Pancreas (tissue), 10 donors: Measurements from ENCODE around the gene GABBR1. TPM values are rescaled to one million over a fixed set of nuclear protein-coding genes. Genes with fewer than 3 reads are reported as not detected.

Experiments used
- ATAC-seq, 4 donors: fragments of 200-7000 bp; cut with Tn5 transposase; one replicate each; pipeline versions ENCODE4 v1.8.0 to v1.9.1; 2020; ENCODE audit warnings: mild to moderate bottlenecking in 4 of 4, moderate library complexity in 4 of 4
- DNase-seq, 6 donors: peaks; one replicate each; pipeline ENCODE4 v3.0.0-alpha.2; 2020
- FAIRE-seq: peaks from 2 replicates; lab custom pipeline; 2012; peaks lifted over from hg19 to GRCh38; lab: Jason Lieb, UNC
- H3K27ac ChIP-seq, 4 donors: fragments of 200-600 bp; sonication (generic); 1 replicate in 3 of 4; 2 replicates in 1 of 4; pipeline versions ENCODE4 v1.5.0 to v1.8.0; 2020
- H3K27me3 ChIP-seq, 4 donors: fragments of 200-600 bp; one replicate each; pipeline ENCODE4 v1.8.0; 2021
- H3K36me3 ChIP-seq, 3 donors: fragments of 200-600 bp; sonication (generic) in 1 of 3; one replicate each; pipeline versions ENCODE4 v1.5.0 to v1.8.0; 2020 to 2021
- H3K4me1 ChIP-seq, 3 donors: fragments of 200-600 bp; one replicate each; pipeline ENCODE4 v1.8.0; 2021
- H3K4me3 ChIP-seq, 4 donors: fragments of 200-600 bp; sonication (generic) in 2 of 4; one replicate each; pipeline versions ENCODE4 v1.5.0 to v1.8.0; 2020 to 2021
- H3K9me3 ChIP-seq, 4 donors: fragments of 200-600 bp; one replicate each; pipeline ENCODE4 v1.8.0; 2021
- WGBS, 2 donors: extraction: QIAGEN DNeasy Blood & Tissue Kit; methylation state at CpG; one replicate each; pipeline ENCODE4 v1.1.7; 2013; 5-methylcytosine and 5-hydroxymethylcytosine counted together
- intact Hi-C, 3 donors: fragments of 100-400 bp; cut with DNase I; formaldehyde crosslinking; loops; one replicate each; pipeline versions ENCODE4 v1.11.1 to v1.14.2; 2022
- polyA plus RNA-seq, 2 donors: library from polyadenylated mRNA; stranded (reverse); fragments of 200-250 nt; gene quantifications; one replicate each; pipeline ENCODE4 v1.2.3, GENCODE V29; 2013
- total RNA-seq, 6 donors: library from RNA; stranded (reverse); fragmentation: NEBNext Ultra II Directional in 4 of 6; extraction: Animal tissue kit (Norgen Biotek cat#: 25700) in 4 of 6; gene quantifications; one replicate each; pipeline versions ENCODE4 v1.2.1 to v1.2.4, GENCODE V29; 2021 to 2023
- TF ChIP-seq, protein P1 (sequence below), 4 donors: fragments of 200-600 bp; sonication (generic) in 3 of 4; IDR thresholded peaks; one replicate each; pipeline versions ENCODE4 v1.5.0 to v1.8.0; 2021; ENCODE audit warnings: antibody characterized with exemption in 4 of 4
- donor health status: healthy with polysubstance abuse.
- donor health status: DM: no; HTN: no; CAD: no; lungs with moderate emphysema.
- donor health status: DM: no; HTN: no; CAD: no.
- donor health status: control.
- donor health status: control.
- donor health status: Bipolar disorder and iron deficiency.
- donor health status: DM: yes; HTN: yes; CAD: no.
- donor health status: DM: no; HTN: no; CAD: no.
- donor health status: DM: no; HTN: no; CAD: no.
- donor health status: DM: yes; HTN: yes; CAD: no.

Gene GABBR1
- total and polyA plus RNA-seq, 8 donors, result 5.2 to 26.7 (median 8.7) TPM

DNA sequence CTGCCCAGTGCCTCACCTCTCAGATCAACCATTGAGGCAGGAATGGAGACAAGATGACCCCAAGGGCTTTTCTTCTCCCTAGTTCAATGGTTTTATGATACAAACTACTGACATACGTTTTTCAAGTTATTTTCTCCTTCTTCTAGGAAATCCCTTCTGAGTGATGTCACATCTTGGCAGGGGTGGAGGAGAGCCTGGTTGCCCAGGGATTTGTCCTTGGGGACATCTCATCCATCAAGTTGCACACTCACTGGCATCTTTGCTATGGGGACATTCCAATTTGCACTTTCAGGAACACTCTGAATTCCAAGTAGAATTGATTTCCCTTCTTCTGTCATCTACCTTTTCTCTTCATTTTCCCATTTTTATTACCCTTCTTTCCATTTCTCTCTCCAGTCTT lies 38.0 kb upstream of the GABBR1 start:
- no peak for DNase-seq
- TF ChIP-seq, protein P1, sequence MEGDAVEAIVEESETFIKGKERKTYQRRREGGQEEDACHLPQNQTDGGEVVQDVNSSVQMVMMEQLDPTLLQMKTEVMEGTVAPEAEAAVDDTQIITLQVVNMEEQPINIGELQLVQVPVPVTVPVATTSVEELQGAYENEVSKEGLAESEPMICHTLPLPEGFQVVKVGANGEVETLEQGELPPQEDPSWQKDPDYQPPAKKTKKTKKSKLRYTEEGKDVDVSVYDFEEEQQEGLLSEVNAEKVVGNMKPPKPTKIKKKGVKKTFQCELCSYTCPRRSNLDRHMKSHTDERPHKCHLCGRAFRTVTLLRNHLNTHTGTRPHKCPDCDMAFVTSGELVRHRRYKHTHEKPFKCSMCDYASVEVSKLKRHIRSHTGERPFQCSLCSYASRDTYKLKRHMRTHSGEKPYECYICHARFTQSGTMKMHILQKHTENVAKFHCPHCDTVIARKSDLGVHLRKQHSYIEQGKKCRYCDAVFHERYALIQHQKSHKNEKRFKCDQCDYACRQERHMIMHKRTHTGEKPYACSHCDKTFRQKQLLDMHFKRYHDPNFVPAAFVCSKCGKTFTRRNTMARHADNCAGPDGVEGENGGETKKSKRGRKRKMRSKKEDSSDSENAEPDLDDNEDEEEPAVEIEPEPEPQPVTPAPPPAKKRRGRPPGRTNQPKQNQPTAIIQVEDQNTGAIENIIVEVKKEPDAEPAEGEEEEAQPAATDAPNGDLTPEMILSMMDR (IDR thresholded peaks at IDR 0.05), result no peak
- intact Hi-C loops, result no loop called here
- H3K27ac ChIP-seq, result no peak overlapping the region
- ATAC-seq, result no peak
- H3K4me3 ChIP-seq, result no peak overlapping the region
- H3K4me1 ChIP-seq, result no peaks in the 10 kb centered on the region
- no peaks in the 10 kb centered on the region for H3K9me3 ChIP-seq
- no peaks in the 10 kb centered on the region for H3K36me3 ChIP-seq
- no peaks in the 10 kb centered on the region for H3K27me3 ChIP-seq
- no peak for FAIRE-seq
- 5 to 9% methylated on average over 1 of the region's 1 CpG for WGBS, 2 donors

DNA sequence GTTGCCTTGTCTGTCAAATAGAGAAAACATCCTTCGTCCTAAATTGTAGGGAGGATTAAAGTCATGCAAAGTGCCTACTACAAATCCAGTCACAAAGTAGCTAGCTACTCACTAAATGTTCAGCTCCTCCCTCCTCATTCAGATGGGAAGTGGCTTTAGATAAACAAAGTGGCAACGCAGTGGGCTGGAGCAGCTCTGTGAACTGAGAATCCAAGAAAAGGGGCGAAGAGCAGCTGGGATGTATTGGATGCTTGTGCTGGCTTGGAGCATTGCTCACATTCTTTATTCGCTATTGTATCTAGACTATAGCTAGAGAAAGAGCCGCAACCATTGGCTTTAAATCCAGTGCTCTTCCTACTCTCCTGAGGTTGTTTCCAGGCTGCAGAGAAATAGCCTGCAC lies 34.2 kb upstream of the GABBR1 start:
- DNase-seq, result no peak
- H3K9me3 ChIP-seq, result no peaks in the 10 kb centered on the region
- H3K27ac ChIP-seq, result no peak overlapping the region
- no peaks in the 10 kb centered on the region for H3K4me1 ChIP-seq
- intact Hi-C loops, result no loop called here
- 39 to 43% methylated on average over 5 of the region's 5 CpGs for WGBS, 2 donors
- H3K27me3 ChIP-seq, result peaks cover 0 to 8% (median 0%) of the 10 kb centered on the region in 4 donors
- TF ChIP-seq, protein P1 (IDR thresholded peaks at IDR 0.05), result no peak
- no peak for FAIRE-seq
- H3K4me3 ChIP-seq, result no peak overlapping the region
- H3K36me3 ChIP-seq, result no peaks in the 10 kb centered on the region
- no peak for ATAC-seq

DNA sequence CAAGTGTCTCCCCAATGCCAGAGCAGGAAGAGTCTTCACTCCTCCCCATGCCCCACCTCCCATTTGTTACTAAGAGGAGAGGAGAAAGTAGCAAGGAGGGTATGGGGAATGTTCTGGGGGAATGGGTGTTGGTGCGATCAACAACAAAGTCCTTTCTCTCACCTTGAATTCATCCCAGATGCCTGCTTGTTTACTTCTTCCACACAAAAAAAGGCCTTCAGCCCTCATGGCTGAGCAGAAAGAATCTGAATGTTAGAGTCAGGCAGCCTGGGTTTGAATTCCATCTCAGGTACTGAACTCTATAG lies 33.8 kb upstream of the GABBR1 start:
- ATAC-seq, result no peak
- intact Hi-C loops, result no loop called here

DNA sequence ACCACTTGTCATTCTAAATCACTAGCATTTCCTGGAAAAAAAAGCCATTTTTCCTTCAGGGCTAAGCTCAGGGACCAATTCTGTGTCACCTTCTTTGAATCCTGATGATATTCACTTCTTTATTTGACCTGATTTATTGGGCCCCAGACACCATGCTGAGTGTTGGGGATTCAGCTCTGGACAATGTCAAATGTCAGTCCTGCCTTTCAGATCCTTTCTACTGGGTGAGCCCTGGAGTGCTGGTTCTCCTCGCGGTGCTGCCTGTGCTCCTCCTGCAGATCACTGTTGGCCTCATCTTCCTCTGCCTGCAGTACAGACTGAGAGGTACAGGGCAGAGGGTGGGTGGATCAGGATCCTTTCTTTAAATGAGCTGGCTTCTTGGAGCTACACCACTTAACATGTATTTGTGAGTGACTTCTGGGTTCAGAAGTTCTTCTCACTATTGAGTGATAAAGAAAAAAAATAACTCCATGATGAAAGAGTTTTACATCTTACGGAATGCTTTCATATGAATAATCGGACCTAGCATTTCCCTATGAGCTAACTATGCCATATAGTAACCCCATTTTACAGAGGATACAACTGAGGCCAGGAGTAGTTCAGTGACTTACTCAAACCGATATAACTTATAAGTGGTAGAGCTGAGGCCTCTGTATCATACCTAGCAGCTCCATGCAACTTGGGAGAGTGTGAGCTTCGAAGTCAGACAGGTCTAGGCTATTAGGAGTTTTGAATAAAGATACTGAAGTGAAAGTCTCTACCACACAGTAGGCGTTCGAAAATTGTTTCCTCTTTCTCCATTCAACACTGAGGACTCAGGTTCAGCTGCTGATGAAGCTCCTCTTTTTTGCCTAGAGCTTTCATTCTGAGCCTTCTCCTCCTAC lies 33.2 kb upstream of the GABBR1 start:
- no peaks in the 10 kb centered on the region for H3K4me1 ChIP-seq
- TF ChIP-seq, protein P1 (IDR thresholded peaks at IDR 0.05), result no peak
- H3K27ac ChIP-seq, result no peak overlapping the region
- peaks cover 0 to 8% (median 0%) of the 10 kb centered on the region in 4 donors for H3K27me3 ChIP-seq
- ATAC-seq, result no peak
- no peak for FAIRE-seq
- no peak overlapping the region for H3K4me3 ChIP-seq
- 55 to 61% methylated on average over 8 of the region's 8 CpGs for WGBS, 2 donors
- no peak for DNase-seq
- intact Hi-C loops, result no loop called here
- H3K9me3 ChIP-seq, result no peaks in the 10 kb centered on the region
- H3K36me3 ChIP-seq, result no peaks in the 10 kb centered on the region

More for the DNA sequence above, 33.8 kb upstream of the GABBR1 start:
- no peaks in the 10 kb centered on the region for H3K9me3 ChIP-seq
- no peak for DNase-seq
- no peaks in the 10 kb centered on the region for H3K36me3 ChIP-seq
- no peaks in the 10 kb centered on the region for H3K4me1 ChIP-seq
- no peak for FAIRE-seq
- no peak overlapping the region for H3K4me3 ChIP-seq
- TF ChIP-seq, protein P1 (IDR thresholded peaks at IDR 0.05), result no peak
- no peak overlapping the region for H3K27ac ChIP-seq
- WGBS, 2 donors, result 80 to 92% methylated on average over 1 of the region's 1 CpG
- peaks cover 0 to 8% (median 0%) of the 10 kb centered on the region in 4 donors for H3K27me3 ChIP-seq
